GM12801 (cell line): Measurements from ENCODE around the gene LYSET.

ENCODE experiments used
- TF ChIP-seq, protein P1 (sequence below): IDR thresholded peaks from one replicate; pipeline ENCODE4 v1.5.1; 2011; ENCODE audit warnings: control low read depth; ENCODE audit not compliant: insufficient read length; ENCODE audit errors: extremely low read depth

The LYSET gene

DNA sequence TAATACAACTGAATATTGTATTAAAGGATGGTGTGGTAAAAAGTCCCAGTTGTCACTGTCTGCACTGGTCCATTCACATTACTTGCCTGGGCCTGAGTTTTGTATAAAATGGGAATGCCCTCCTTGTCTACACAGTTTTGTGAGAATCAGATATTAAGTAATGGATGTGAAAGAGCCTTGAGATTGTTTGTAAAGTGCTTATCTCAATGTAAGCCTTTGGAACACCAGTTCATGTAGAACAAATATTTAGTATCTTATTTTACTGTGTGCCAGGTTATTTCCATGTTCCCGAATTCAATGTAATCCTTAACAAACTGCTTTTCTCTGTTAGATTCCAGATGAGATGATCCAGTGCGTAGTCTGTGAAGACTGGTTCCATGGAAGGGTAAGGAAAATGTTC, 29.5 kb downstream of the LYSET start:
- TF ChIP-seq, protein P1, sequence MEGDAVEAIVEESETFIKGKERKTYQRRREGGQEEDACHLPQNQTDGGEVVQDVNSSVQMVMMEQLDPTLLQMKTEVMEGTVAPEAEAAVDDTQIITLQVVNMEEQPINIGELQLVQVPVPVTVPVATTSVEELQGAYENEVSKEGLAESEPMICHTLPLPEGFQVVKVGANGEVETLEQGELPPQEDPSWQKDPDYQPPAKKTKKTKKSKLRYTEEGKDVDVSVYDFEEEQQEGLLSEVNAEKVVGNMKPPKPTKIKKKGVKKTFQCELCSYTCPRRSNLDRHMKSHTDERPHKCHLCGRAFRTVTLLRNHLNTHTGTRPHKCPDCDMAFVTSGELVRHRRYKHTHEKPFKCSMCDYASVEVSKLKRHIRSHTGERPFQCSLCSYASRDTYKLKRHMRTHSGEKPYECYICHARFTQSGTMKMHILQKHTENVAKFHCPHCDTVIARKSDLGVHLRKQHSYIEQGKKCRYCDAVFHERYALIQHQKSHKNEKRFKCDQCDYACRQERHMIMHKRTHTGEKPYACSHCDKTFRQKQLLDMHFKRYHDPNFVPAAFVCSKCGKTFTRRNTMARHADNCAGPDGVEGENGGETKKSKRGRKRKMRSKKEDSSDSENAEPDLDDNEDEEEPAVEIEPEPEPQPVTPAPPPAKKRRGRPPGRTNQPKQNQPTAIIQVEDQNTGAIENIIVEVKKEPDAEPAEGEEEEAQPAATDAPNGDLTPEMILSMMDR: no peak

DNA sequence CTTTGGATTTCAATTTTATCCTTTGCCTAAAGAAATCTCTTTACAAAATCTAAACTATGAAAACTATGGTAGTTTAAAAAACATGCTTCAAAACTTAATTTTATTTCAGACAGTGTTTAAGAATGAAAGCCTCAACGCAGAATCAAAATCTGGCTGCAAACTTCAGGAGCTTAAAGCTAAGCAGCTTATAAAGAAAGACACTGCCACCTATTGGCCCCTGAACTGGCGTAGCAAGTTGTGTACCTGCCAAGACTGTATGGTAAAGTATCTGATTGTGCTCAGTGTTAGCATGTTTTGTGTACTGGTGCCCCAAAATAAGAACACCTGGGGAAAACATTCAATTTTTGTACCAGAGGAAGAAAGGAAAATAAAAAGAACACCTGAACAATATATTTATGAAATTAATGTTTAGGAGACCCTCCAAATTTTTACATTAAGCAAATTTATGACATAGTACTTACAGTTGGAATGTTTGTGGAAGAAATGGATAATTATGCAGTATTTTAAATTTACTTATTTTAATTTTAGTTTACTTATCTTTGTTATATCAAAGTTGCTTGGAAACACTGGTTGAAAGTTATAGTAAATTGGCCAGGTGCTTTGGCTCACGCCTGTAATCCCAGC, 34.1 kb downstream of the LYSET start:
- TF ChIP-seq, protein P1: no peak

DNA sequence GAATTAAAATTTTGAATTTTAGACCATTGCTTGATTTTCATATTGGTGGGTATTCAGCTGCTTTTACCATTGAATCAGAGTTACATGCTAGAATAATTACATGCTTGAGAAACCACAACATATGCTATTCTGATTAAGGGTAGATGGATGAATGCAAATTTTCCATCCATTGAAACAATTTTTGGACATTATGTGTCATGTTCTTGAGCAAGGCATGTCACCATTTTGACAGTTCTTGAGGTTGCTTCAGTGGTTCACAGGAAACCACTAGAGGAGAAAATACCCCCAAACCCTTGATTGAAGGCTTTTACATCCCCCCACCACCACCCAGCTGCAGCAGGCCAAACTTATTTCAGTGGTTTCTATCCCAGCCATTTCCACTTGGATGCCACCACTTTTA, 35.4 kb downstream of the LYSET start:
- TF ChIP-seq, protein P1: no peak

DNA sequence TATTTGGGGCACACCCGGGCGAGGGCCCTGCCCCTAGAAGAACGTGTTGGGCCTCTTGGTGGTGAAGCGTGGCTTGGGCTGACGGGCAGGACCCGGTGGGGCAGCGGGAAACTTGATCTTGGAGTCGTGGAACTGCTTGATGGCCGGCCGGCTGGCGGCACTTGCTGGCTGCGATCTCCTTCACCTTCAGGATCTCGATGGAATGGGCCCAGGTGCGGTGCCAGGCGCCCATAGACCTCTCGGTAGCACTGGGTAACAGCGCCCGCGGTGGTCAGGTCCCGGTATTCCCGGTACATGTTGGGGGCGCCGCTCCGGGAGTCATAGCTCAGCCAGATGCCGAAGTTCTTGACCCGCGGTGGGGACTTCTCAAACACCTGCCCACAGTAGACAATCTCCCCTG, 38.4 kb downstream of the LYSET start:
- TF ChIP-seq, protein P1: no peak

DNA sequence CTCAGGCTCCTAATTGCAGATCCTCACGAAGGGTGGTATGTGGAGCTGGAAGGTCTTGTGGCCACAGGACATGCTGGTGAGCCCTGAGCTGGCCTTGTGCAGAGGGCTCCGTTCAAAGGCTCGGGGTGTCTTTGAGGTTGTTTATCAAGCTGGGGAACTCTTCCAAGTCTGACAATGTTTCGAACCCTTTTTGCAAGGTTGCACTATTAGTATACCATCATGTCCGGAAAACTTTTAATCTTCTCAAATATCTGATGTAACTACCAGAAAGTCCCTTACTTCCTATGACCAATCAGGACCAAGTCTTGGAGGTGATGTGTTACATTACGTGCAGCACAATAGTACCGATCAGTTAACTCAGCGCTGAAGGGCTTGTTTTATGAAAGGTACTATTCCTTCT, 43.4 kb downstream of the LYSET start:
- TF ChIP-seq, protein P1: no peak

DNA sequence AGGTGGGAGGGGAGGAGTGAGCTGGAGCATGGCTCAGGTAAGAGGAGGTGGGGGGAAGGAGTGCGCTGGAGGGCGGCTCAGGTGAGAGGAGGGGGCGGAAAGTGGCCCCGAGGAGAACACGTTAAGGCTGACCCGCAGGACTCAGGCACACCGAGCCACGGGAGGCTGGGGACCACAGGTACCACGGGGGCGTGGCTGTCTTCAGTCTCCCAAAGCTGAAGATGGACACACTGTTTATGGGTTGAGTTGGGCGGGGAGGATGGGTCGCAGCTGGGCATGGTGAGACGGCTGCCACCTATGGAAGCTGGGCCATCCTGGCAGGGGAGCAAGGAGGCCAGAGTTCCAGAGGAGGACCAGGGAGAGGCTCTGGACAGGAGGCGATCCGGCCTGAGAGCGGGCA, 45.4 kb downstream of the LYSET start:
- TF ChIP-seq, protein P1: no peak

DNA sequence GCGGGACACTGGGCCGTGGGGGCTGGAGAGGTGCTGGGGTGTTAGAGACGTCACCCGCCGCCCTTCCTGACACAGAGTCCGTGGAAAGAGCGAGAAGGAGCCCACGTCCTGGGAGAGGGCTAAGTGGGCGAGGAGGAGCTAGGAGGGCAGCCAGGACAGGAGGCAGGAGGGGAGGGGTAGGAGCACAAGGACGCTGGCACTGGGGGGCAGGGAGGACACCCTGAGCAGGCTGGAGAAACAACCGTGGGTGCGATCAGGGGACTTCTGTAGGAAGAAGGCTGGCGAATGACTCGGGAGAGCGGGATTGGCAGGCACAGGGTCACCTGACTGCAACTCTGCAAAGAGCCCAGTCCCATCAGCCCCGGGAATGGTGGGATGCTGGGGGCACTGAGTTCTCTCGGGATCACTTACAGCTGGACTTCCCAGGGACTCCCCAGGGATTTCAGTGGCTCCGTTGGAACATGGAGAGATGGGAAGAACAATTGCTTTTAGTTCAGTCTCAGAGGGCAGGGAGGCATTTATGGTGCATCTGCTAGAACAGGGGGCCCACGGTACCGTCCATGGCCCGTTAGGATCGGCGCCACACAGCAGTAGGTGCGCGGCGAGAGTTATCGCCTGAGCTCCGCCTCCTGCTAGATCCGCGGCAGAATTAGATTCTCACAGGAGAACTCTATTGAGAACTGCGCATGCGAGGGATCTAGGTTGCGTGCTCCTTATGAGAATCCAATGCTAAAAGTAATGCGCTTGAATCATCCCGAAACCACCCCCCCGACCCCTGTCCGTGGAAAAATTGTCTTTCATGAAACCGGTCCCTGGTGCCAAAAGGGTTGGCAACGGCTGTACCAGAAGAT, 46.2 kb downstream of the LYSET start:
- TF ChIP-seq, protein P1: no peak
